H1 (cell line): Measurements from ENCODE around the gene CHMP4A. TPM values are rescaled to one million over a fixed set of nuclear protein-coding genes. Genes with fewer than 3 reads are reported as not detected.

ENCODE experiments used
- ASH2L ChIP-seq: fragments of 200-600, 300-600 bp; sonication (generic); IDR thresholded peaks from one replicate; pipeline ENCODE4 v1.7.1; 2017; ENCODE audit warnings: low read length
- BACH1 ChIP-seq: IDR thresholded peaks from 2 replicates; pipeline ENCODE4 v1.6.1; 2012; ENCODE audit warnings: low read length, improper control_type of control experiment
- CHD1 ChIP-seq: IDR thresholded peaks from 2 replicates; pipeline ENCODE4 v1.6.1; 2012; ENCODE audit warnings: low read depth, low read length, improper control_type of control experiment
- CHD2 ChIP-seq: IDR thresholded peaks from 2 replicates; pipeline ENCODE4 v1.6.1; 2012; ENCODE audit warnings: low read length, improper control_type of control experiment
- GABPA ChIP-seq: IDR thresholded peaks from 2 replicates; pipeline ENCODE4 v1.6.1; 2011; ENCODE audit warnings: mild to moderate bottlenecking, low read length, moderate library complexity, borderline replicate concordance; ENCODE audit not compliant: insufficient read depth
- JUND ChIP-seq: IDR thresholded peaks from 2 replicates; pipeline ENCODE4 v1.6.1; 2011; ENCODE audit warnings: mild to moderate bottlenecking, improper control_type of control experiment, low read length
- KDM5A ChIP-seq: fragments of 200-600 bp; IDR thresholded peaks from 2 replicates; pipeline ENCODE4 v1.7.1; 2012; ENCODE audit warnings: mild to moderate bottlenecking, low read length, inconsistent platforms, mixed read lengths
- polyA plus RNA-seq, 7 experiments: library from polyadenylated mRNA; depleted of rRNA in 3 of 7; stranded (reverse) in 5 of 7; unstranded in 2 of 7; fragments of >200 nt in 5 of 7; fragments of 200-250 nt in 2 of 7; gene quantifications; 1 replicate in 5 of 7; 2 replicates in 1 of 7; 4 replicates in 1 of 7; pipeline versions ENCODE4 v1.2.1 to v1.2.3, GENCODE V29; 2011 to 2013; ENCODE audit warnings: missing spikeins in 2 of 7, mixed read lengths in 2 of 7
- total RNA-seq: library from RNA; stranded (reverse); fragmentation: NEBNext Ultra II Directional; extraction: Animal tissue kit (Norgen Biotek cat#: 25700); gene quantifications from 2 replicates; pipeline ENCODE4 v1.2.1, GENCODE V29; 2021

CHMP4A gene
- total and polyA plus RNA-seq, 2 of the 8 experiments (the other 6 are each of a cell fraction or from before 2014, with no cell fraction given), result 32.9 to 37.6 TPM

GRCh38 chr14:24250354-24250753, 37.1 kb upstream of the CHMP4A start (continued):
- TF ChIP-seq CHD1, result no peak
- no peak for TF ChIP-seq JUND
- no peak for TF ChIP-seq ASH2L
- no peak for TF ChIP-seq GABPA
- no peak for TF ChIP-seq KDM5A
- no peak for TF ChIP-seq BACH1
- TF ChIP-seq CHD2, result no peak
